ENCODE data around the gene BCAS3.

Gene BCAS3

DNA sequence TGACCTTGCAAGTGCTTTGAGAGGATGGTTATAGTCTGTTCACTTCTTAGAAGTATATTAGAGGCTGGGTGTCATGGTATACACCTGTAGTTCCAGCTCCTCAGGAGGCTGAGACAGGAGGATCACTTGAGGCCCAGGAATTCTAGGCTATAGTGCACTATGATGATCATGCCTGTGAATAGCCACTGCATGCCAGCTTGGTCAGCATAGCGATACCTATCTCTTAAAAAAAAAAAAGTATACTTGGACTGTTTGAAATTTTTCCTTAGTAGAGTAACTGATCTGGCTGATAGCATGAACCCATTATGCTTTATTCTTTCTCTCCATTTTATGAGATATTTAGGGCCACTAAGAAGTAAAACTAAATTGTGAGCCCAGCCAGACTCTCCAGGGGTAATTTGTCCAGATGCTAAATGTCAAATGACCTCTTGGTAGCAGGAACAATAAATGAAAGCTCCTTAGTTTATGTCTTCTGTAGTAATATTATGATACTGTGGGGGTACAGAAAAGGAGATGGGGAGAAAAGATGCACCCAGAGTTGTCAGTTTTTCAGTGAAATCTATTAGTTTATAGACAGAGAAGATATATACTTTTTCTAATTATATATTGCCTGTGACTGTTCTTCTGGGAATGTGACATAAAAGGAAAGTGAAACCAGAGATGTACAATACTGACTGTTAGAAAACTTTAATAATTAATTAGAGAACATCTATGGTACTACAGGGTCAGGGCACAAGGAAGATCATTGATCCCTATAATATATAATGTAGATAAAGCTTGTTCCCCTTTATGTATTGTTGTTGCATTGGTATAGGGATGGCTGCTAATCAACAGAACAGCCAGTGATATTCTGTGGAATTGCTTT lies 386.7 kb downstream of the BCAS3 start:
- no peak for DNase-seq (ENCODE audit: low read depth in 2 of 2)

DNA sequence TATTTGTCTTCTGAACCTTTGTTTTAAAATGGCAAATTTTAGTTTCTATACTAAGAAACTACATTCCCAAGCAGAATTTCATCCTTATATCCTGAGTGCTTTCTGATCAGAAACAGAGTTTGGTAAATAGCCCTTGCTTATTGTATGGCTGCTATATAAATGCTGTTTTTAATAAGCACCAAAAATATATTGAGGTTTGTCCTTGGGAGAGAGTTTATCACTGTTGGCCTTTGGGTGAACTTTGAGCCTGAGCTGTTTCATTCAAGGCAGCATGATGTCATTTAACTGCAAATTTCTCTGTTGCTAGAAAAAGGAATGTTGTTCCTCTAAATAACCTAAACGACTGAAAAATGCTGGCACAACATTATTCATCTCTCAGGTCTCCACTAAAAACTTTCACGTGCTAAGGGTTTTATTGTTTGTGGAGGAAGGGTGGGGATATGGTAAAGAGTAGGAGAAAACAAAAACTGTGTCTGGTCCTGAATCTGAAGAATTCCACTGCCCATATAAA lies 387.7 kb downstream of the BCAS3 start:
- DNase-seq (ENCODE audit: low read depth in 2 of 2) = peak; percentile 12 to 18

DNA sequence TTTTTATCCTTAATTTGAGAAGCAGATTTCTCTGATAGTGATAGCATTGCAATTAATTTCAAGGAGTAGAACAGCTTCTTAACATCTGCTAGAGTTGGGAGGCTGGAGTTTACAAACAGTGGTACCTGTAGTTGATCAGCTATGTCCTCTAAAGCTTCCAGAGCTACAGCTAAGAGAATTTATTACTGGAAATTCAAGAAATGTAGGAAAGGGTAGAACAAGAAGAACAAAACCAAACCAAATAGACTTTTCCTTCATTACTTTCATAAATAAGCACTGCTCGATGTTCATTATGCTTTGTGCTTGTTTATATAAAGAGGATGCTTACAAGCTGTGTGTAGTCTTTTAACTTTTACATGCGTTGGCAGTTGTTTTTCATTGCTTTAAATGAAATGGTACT lies 388.4 kb downstream of the BCAS3 start:
- no peak for DNase-seq (ENCODE audit: low read depth in 2 of 2)

DNA sequence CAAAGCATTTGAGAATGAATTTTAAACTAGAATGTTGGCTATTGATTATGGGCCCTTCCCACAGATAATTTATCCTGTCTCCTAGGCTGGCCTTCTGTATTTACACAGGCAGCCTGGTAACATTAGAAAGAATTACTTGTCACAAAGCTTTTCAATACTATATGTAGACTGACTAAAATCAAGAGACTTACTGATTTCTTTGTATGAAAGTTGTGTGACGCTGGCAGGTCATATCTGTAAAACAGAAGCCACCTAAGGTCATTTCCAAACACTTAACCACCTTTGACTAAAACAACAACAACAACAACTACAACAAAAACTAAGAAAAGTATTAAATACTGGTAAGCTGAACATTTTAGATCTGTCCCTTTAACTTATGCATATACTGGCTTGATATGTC lies 393.0 kb downstream of the BCAS3 start:
- DNase-seq (ENCODE audit: low read depth in 2 of 2) = no peak

DNA sequence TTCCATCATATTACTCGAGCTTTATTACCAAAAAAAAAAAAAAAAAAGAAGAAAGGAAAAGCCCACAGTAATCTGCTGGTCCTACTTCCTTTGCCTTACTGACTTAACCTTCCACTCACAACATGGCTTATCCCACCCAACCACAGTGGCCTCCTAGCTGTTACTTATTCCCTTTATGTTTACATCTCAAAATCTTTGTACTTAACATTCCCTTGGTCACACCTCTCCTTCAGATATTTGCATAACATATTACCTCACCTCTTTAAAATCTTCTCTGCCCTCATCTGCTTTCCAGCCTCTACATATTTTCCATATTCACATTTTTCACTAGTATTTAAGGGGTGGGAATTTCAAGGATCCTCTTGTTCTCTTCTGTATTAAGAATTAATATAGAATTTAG lies 395.0 kb downstream of the BCAS3 start:
- DNase-seq (ENCODE audit: low read depth in 2 of 2) = no peak

DNA sequence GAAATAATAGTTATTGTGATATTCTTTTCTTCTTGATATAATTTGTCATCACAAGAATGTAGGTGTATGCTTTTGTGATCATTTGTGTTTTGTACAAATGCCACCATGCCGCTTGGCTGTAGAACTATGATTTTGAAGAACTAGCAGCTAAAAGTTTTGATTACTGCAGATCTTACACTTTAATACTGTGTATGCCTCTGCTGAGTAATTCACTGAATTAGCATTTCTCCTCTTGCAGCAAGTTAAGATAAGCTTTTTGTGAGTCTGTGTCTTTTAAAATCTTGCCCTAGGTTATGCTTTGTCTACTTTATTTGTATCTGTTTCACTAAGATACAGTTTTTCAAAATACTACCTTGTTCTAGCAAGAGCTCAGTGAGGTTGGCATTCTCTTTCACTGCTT lies 395.5 kb downstream of the BCAS3 start:
- no peak for DNase-seq (ENCODE audit: low read depth in 2 of 2)

DNA sequence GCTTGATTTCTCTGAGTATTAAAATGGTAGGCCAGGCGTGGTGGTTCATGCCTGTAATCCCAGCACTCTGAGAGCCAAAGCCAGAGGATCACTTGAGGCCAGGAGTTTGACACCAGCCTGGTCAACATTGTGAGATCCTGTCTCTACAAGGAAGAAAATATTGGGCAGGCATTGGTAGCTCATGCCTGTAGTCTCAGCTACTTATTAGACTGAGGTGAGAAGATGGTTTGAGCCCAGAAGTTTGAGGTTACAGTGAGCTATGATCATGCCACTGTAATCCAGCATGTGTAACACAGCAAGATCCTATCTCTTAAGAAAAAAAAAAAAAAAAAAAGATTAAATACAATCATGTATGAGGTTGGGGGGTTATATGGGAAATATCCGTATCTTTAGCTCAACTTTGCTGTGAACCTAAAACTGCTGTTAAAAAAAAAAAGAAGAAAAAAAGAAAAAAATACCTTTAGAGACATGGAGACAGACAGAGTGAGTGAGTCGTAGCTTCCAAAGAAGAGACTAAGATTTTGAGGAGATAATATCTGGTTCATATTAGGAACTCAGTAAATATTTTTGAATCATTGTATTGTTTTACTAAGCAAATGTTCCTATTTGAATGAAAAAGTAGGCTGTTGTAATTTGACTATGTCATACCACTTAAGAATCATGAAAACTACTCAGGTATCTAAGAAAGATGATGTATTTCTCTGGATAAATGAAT lies 396.3 kb downstream of the BCAS3 start:
- no peak for DNase-seq (ENCODE audit: low read depth in 2 of 2)

DNA sequence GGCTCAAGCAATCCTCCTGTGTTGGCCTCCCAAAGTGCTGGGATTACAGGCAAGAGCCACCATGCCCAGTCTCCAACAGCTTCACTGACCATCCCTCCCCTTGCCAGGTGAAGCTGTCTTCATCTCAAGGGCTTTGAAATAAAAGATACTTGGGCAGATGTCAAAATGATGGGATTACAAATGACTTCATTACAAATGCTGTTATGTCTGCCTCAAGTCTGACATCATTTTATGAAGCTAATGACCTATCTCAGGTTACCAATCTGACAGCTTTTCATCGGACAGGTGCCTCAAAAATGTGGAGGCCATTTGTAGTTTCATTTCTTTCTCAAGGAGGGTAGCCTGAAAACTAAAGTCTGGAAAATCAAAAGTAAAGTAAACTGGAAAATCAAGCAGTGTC lies 398.3 kb downstream of the BCAS3 start:
- DNase-seq (ENCODE audit: low read depth in 2 of 2) = no peak

DNA sequence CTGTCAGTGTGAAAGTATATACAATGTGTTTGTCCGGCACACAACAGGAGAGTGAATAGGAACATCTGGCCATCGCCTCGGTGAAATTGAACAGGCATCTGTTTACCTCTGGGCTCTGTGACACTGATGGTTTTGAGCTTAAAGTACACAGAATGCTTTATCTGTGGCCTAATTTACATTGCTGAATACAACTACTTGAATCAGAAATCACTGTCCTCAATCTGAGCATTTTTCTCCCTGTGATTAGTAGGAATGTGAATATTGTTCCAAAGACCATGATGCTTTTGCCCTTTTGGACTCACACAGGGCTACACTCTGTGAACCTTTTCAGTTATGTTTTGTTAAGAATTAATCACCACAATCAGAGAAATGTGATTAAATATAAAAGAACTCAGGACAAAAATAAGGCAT lies 399.0 kb downstream of the BCAS3 start:
- no peak for DNase-seq (ENCODE audit: low read depth in 2 of 2)

DNA sequence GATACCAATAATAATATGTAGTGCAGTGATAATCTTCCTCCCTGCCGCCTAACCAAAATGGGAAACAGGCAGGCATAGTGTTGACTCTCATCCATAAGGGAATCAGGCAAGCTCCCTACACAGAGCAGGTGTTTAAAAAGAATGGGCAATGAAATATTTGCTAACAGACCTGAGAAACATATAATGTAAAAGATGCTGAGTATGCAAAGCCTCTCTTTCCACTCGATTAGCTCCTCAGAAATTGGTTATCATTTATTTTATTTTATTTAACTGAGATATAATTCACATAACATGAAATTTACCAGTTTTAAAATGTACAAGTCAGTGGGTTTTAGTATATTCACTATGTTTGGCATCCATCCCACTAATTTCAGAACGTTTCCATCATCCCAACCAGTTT lies 404.3 kb downstream of the BCAS3 start:
- no peak for DNase-seq (ENCODE audit: low read depth in 2 of 2)

DNA sequence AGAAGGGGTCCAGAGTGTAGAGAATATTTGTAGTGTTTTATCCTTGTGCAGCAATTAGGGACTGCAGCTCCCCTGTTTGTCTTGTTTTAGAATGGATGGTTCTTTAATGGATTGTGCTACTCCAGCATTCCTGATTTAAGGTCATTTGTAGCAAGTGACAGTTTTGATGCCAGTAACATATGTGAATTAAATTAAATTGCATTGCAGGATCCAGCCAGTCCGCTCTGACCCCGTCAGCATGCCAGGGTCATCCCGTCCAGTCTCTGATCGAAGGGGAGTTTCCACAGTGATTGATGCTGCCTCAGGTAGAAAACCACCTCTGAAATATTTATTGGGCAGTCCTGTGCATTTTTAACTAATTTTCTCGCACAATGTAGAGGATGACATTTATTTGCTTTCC lies 406.6 kb downstream of the BCAS3 start:
- no peak for DNase-seq (ENCODE audit: low read depth in 2 of 2)

DNA sequence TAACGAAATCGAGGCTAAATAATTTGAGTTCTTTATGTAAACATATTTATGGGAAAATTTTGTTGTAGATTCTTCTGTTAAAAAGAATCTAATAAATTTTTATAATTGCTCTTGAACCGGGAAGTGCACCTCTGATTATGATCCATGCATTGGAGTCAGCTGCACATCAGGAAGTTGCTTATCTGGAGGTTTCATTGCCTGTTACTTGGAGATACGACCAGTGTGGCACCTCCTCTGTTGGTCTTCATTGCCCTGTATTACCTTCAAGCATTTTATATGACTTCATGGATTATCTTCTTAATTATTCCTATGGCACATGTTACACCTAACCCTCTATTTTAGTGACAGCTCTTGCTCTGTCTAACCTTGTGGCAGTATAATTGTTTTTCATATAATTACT lies 409.4 kb downstream of the BCAS3 start:
- no peak for DNase-seq (ENCODE audit: low read depth in 2 of 2)

DNA sequence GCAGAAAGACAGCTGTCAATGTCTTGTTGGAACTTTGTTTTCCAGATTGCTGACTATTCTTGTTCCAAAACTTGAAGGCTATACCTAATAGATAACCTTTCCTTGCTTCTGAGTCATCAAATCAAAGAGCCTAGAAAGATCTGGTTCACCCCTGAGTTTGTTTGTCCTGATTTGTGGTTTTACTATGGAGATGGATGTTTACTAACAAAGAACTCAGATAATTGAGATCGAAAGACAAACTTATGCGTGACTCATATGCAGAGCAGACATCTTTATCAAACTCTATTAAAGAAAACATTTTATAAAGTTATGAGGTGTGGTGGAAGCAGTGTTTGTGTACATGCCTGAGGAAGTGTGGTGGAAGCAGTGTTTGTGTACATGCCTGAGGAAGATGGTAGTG lies 410.9 kb downstream of the BCAS3 start:
- no peak for DNase-seq (ENCODE audit: low read depth in 2 of 2)

DNA sequence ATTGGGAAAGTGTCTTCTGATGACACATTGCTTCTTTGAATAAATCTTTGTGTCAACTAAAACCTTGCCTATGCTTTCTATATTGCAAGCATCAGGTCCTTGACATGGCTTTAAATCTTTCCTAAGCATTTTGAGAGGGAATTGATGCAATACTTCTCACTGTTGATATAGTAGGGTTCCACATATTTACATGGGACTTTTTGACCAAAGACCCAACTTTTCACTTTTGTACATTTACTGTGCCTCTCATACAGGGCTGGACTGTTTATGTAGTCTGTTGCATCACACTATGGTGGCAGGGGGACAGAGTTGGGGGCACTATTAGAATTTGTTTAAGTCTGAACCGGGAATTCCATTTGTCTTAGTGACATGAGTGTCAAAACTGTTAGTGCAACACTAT lies 413.4 kb downstream of the BCAS3 start:
- no peak for DNase-seq (ENCODE audit: low read depth in 2 of 2)

DNA sequence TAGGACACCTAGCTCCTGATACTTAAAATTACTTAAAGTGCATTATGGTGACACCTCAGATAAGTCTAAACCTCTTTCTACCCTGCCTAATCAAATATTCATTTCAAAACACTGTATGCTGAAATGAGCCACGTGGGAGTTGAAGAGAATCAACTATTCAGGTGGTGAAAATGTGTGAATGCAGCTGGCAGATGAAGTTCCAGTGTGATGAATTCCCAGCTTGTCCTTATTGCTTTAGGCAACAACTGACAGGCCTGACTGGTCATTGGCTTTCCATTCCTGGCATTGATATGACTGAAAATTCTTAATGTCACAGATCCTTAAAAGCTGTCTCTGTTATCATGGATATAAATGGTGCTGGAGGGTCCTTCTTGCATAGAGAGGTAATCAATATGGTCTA lies 420.1 kb downstream of the BCAS3 start:
- DNase-seq (ENCODE audit: low read depth in 2 of 2) = no peak

DNA sequence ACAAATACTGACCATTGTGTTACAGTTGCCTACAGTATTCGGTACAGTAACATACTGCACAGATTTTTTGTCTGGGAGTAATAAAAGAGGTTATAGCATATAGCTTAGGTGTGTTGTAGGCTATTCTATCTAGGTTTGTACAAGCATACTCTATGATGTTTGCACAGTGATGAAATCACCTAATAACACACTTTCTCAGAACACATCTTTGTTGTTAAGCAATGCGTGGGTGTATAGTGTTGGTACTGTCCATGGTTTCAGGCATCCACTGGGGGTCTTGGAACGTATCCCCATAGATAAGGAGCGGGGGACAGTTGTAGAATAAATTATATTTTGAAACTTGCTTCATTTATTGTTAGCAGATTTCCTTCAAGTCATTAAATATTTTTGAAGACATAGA lies 428.7 kb downstream of the BCAS3 start:
- no peak for DNase-seq (ENCODE audit: low read depth in 2 of 2)

DNA sequence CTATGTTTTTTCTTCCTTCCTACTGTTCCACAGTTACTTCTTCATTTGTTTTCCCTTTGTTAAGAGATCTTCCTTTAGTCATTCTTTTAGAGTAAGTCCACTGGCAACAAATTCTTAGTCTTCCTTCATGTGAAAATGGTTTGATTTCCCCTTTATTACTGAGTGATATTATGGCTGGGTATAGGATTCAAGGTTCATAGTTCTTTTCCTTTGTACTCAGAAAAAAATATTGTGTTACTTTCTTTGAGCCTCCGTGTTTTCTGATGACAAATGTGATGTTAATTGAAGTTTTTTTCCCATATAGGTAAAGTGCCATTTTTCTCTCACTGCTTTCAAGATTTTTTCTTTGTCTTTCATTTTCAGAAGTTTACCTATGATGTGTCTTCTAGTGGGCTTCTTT lies 438.9 kb downstream of the BCAS3 start:
- no peak for DNase-seq (ENCODE audit: low read depth in 2 of 2)

DNA sequence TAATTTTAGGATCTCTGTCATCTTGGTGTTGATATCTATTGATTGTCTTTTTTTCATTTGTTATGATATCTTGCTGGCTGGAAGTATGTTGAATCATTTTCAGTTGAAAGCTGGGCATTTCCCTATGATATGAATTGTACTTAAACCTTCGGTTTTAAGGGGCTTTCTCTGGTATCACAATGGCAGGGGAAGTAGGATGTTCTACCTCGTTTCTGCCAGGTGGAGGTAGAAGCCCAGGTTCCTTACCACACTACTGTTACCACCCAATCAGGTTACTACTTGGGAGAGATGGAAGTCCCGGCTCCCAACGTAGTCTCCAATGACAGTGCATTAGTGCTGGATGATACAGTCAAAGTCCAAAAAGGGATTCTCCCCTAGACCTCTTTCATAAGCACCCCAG lies 440.3 kb downstream of the BCAS3 start:
- DNase-seq (ENCODE audit: low read depth in 2 of 2) = no peak

DNA sequence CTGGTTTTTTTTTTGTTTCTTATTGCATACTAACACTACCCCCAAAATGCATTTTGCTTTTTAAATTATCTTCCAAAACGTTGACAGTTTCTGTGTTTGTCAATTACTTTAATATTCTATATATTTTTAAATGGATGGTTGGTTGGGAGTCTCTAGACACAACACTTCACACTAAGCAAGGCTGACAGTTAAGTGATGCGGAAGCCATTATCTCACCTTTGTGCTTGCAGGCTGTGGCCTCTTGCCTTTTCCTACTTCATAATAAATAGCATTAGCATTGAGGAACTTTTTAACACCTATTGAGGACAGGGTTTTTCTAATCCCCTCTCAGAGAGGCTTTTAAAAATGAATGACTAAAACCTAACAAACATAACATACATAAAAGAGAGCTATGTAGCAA lies 441.2 kb downstream of the BCAS3 start:
- no peak for DNase-seq (ENCODE audit: low read depth in 2 of 2)

DNA sequence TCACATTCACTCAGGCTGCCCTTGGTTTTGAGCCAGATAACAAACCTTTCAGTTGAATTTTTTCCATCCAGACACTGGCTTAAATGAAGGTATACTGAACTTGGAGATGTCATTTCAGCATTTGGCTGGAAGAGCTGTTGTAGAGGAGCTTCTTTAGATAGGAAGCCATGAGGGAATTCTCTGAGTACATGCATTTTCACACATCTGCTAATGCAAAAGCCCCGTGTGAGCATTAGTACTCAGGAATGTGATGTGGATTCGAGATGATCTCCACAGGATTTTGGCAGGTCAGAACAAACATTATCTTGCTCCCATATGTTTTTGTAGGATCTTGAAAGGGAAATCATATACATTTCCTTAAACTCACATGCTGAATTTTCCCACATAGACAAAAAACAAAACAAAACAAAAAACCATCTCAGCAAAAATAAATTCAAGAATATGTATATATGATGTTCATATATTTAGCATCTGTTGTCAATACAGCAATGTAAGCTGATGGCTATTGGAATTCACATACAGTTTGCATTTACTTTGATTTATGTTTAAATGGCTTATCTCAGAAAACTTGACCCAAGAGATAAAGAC lies 444.8 kb downstream of the BCAS3 start:
- DNase-seq (ENCODE audit: low read depth in 2 of 2) = peak; percentile 13 to 14

DNA sequence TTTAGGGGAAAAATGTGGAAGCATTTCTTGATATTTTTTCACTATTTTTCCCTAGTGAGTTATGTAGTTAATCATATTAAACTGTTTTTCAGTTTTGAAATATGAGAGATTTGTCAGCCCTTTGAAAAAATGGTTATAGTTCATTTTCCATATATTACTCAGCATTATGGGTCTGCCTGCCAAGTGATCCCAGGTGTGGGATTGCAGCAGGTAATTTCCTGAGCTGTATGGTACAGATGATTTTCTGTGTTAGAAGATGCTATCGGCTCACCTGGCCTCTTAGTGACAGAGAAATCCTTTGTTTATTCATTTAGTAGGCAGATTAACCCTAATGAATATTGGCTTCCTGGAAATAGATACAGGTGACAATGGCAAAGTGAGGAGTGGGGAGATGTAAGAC lies 446.9 kb downstream of the BCAS3 start:
- no peak for DNase-seq (ENCODE audit: low read depth in 2 of 2)

DNA sequence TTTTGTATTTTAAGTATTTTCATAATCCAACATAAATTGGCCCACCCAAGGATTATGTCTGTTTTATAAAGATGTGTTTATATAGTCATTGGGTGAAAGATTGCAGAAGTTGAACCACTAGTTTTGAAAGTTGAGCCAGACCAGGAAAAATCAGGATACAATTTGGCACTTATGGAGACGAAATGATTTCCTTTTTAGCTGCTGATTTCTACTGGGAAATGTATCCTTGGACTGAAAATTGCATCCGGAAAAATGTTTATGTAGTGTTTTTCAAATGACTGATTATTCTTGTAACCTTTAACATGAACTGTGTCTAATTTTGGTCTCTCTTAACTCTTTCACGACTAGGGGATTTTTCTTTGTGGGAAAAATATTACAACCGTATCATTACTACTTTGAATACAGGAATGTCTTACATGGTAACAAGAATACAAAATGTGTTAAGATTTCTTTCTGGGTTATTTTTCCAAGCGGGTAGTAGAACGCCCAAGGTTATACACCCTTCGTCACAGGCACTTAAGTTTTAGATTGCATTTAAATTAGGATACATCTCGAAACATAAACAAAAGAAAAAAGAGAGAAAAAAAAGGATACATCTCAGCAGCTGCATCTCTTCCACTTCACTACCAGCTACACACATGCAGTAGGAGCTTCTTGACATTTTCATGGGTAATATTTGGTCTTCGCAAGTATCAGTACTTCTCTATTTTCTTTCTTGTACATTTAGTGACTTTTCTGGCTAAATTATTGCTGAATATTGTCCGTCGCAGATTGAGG lies 449.0 kb downstream of the BCAS3 start:
- DNase-seq (ENCODE audit: low read depth in 2 of 2) = no peak
